NCI-H2107 (cell line): ENCODE data around the gene SLFN12L.

Experiments used
- DNase-seq: peaks from one replicate; lab custom pipeline; 2025; lab: John Stamatoyannopoulos, UW

SLFN12L gene

GRCh38 chr17:35432176-35433074 lies 105.1 kb downstream of the SLFN12L start, which contains the start of gene SLFN12:
Gene SLFN12, minus strand, starts transcription at chr17:35432500. Its CDS starts 9,472 bp downstream, at chr17:35423028.
- DNase-seq, result no peak

GRCh38 chr17:35429702-35430101 lies 107.8 kb downstream of the SLFN12L start:
- DNase-seq, result no peak

- no peak for DNase-seq
Observed at GRCh38 chr17:35428229-35428628, 109.2 kb downstream of the SLFN12L start.

- no peak for DNase-seq
Observed at GRCh38 chr17:35423761-35424160, 113.7 kb downstream of the SLFN12L start.
